H1 (cell line): ENCODE results near the gene WDR37. TPM values are rescaled to one million over a fixed set of nuclear protein-coding genes. Genes with fewer than 3 reads are reported as not detected.

Experiments
- CTCF ChIA-PET: fragments of 300-600 bp; sonication (Branson Sonifier 250); formaldehyde crosslinking; loops from one replicate; lab custom pipeline; 2021; ENCODE audit not compliant: partially characterized antibody; lab: Charles Lee
- POLR2A ChIA-PET: fragments of 300-600 bp; sonication (Branson Sonifier 250); formaldehyde crosslinking; loops from one replicate; lab custom pipeline; 2021; ENCODE audit warnings: inconsistent platforms; ENCODE audit not compliant: partially characterized antibody; lab: Charles Lee
- DNase-seq, 2 experiments: peaks; one replicate each; pipeline versions ENCODE4 v3.0.0 to v3.0.0-alpha.2; 2010 to 2022; ENCODE audit warnings: low spot score in 2 of 2, low read depth in 1 of 2, mixed read lengths in 1 of 2
- FAIRE-seq: peaks from 2 replicates; lab custom pipeline; 2011; peaks lifted over from hg19 to GRCh38; lab: Jason Lieb, UNC
- H2AFZ ChIP-seq: 2 replicates; pipeline ENCODE4 v1.8.1; 2012; ENCODE audit warnings: low read length, inconsistent platforms
- H2AK5ac ChIP-seq: 2 replicates; pipeline ENCODE4 v1.6.1; 2013; ENCODE audit warnings: low read depth, low read length
- H2BK120ac ChIP-seq: replicated peaks from 2 replicates; pipeline ENCODE3; 2013; ENCODE audit warnings: low read depth, low read length, inconsistent platforms
- H2BK12ac ChIP-seq: 2 replicates; pipeline ENCODE4 v1.6.1; 2013; ENCODE audit warnings: low read depth, low read length
- H2BK15ac ChIP-seq: 2 replicates; pipeline ENCODE4 v1.6.1; 2013; ENCODE audit warnings: low read length
- H2BK20ac ChIP-seq: 2 replicates; pipeline ENCODE4 v1.6.1; 2013; ENCODE audit warnings: low read length
- H2BK5ac ChIP-seq: 2 replicates; pipeline ENCODE4 v1.6.1; 2013; ENCODE audit warnings: low read depth, low read length
- H3K14ac ChIP-seq: 2 replicates; pipeline ENCODE4 v1.6.1; 2013; ENCODE audit warnings: inconsistent platforms; ENCODE audit not compliant: insufficient read length
- H3K18ac ChIP-seq: 2 replicates; pipeline ENCODE4 v1.6.1; 2013; ENCODE audit warnings: low read length; ENCODE audit errors: extremely low read depth
- H3K23ac ChIP-seq: 2 replicates; pipeline ENCODE4 v1.6.1; 2013; ENCODE audit warnings: inconsistent platforms; ENCODE audit not compliant: insufficient read length
- H3K23me2 ChIP-seq: 2 replicates; pipeline ENCODE4 v1.6.1; 2013; ENCODE audit warnings: low read depth, low read length
- H3K27ac ChIP-seq: 2 replicates; pipeline ENCODE4 v1.6.1; 2011; ENCODE audit warnings: low read depth, low read length, inconsistent platforms
- H3K27me3 ChIP-seq, 4 experiments: replicated peaks in 1 of 4; 1 replicate in 1 of 4; 2 replicates in 3 of 4; pipeline versions ENCODE4 v1.6.1 to v1.8.1; 2011 to 2013; ENCODE audit warnings: low read length in 3 of 4, mild to moderate bottlenecking in 3 of 4, inconsistent platforms in 2 of 4, mixed read lengths in 2 of 4, moderate library complexity in 1 of 4; ENCODE audit not compliant: control insufficient read depth in 3 of 4, insufficient read depth in 3 of 4; ENCODE audit errors: extremely low read depth in 1 of 4
- H3K36me3 ChIP-seq, 4 experiments: 2 replicates each; pipeline versions ENCODE4 v1.6.1 to v1.8.1; 2011 to 2013; ENCODE audit warnings: mild to moderate bottlenecking in 4 of 4, low read length in 3 of 4, moderate library complexity in 2 of 4, control low read depth in 1 of 4, inconsistent platforms in 1 of 4; ENCODE audit not compliant: insufficient read depth in 4 of 4, control insufficient read depth in 2 of 4
- H3K4ac ChIP-seq: replicated peaks from 2 replicates; pipeline ENCODE3; 2013; ENCODE audit warnings: low read length, low read depth, mixed read lengths, inconsistent platforms; ENCODE audit not compliant: insufficient read length
- H3K4me1 ChIP-seq, 4 experiments: replicated peaks in 1 of 4; 1 replicate in 1 of 4; 2 replicates in 3 of 4; pipeline versions ENCODE4 v1.6.1 to v1.8.1; 2011 to 2013; ENCODE audit warnings: low read length in 3 of 4, inconsistent platforms in 2 of 4, mixed read lengths in 1 of 4; ENCODE audit not compliant: insufficient read depth in 4 of 4, control insufficient read depth in 3 of 4
- H3K4me2 ChIP-seq, 2 experiments: 2 replicates each; pipeline versions ENCODE4 v1.6.1 to v1.8.1; 2011 to 2013; ENCODE audit warnings: low read depth in 2 of 2, low read length in 2 of 2, control low read depth in 1 of 2, inconsistent platforms in 1 of 2, mild to moderate bottlenecking in 1 of 2; ENCODE audit not compliant: insufficient read depth in 1 of 2
- H3K4me3 ChIP-seq, 4 experiments: fragments of 200-600, 300-600 bp in 1 of 4; sonication (generic), shearing (Covaris generic), sonication (Bioruptor Twin) in 1 of 4; 2 replicates each; pipeline versions ENCODE4 v1.5.1 to v1.8.1; 2011 to 2016; ENCODE audit warnings: low read length in 4 of 4, low read depth in 3 of 4, control low read depth in 2 of 4, inconsistent platforms in 2 of 4, mild to moderate bottlenecking in 2 of 4, mixed read lengths in 1 of 4, moderate library complexity in 1 of 4; ENCODE audit not compliant: insufficient read depth in 2 of 4; ENCODE audit errors: extremely low read depth in 1 of 4
- H3K56ac ChIP-seq: replicated peaks from 2 replicates; pipeline ENCODE3; 2013; ENCODE audit warnings: low read depth, mild to moderate bottlenecking, mixed read lengths, low read length, inconsistent platforms; ENCODE audit not compliant: insufficient read length
- H3K79me1 ChIP-seq: 2 replicates; pipeline ENCODE4 v1.6.1; 2013; ENCODE audit warnings: low read depth, low read length, control low read depth
- H3K79me2 ChIP-seq, 2 experiments: 2 replicates each; pipeline versions ENCODE4 v1.6.1 to v1.8.1; 2012 to 2013; ENCODE audit warnings: low read length in 2 of 2, mild to moderate bottlenecking in 2 of 2, inconsistent platforms in 1 of 2; ENCODE audit not compliant: insufficient read depth in 2 of 2, control insufficient read depth in 1 of 2
- H3K9ac ChIP-seq, 4 experiments: replicated peaks in 1 of 4; 1 replicate in 1 of 4; 2 replicates in 3 of 4; pipeline versions ENCODE4 v1.6.1 to v1.8.1; 2011 to 2013; ENCODE audit warnings: low read depth in 3 of 4, low read length in 3 of 4, control low read depth in 2 of 4, mild to moderate bottlenecking in 2 of 4, moderate library complexity in 2 of 4, inconsistent platforms in 1 of 4; ENCODE audit errors: extremely low read depth in 1 of 4
- H3K9me3 ChIP-seq, 2 experiments: 2 replicates each; pipeline versions ENCODE4 v1.6.1 to v1.8.1; 2012 to 2013; ENCODE audit warnings: mild to moderate bottlenecking in 2 of 2, moderate library complexity in 2 of 2, control low read depth in 1 of 2, inconsistent platforms in 1 of 2, low read depth in 1 of 2, low read length in 1 of 2, mixed read lengths in 1 of 2; ENCODE audit not compliant: insufficient read depth in 2 of 2
- H4K20me1 ChIP-seq, 2 experiments: replicated peaks in 1 of 2; 2 replicates each; pipeline versions ENCODE3 to v1.8.1; 2011 to 2013; ENCODE audit warnings: inconsistent platforms in 2 of 2, low read length in 2 of 2, mild to moderate bottlenecking in 1 of 2; ENCODE audit not compliant: insufficient read depth in 2 of 2, control insufficient read depth in 1 of 2
- H4K5ac ChIP-seq: 2 replicates; pipeline ENCODE4 v1.6.1; 2013; ENCODE audit warnings: low read length, low read depth, mixed read lengths, inconsistent platforms; ENCODE audit not compliant: insufficient read length
- H4K8ac ChIP-seq: 2 replicates; pipeline ENCODE4 v1.8.0; 2013; ENCODE audit warnings: mild to moderate bottlenecking, moderate library complexity, low read length, inconsistent platforms; ENCODE audit not compliant: insufficient read depth; ENCODE audit errors: extremely low read depth
- H4K91ac ChIP-seq: replicated peaks from 2 replicates; pipeline ENCODE3; 2013; ENCODE audit warnings: low read length, mixed read lengths, inconsistent platforms; ENCODE audit not compliant: insufficient read length
- ASH2L ChIP-seq: fragments of 200-600, 300-600 bp; sonication (generic); IDR thresholded peaks from one replicate; pipeline ENCODE4 v1.7.1; 2017; ENCODE audit warnings: low read length
- BACH1 ChIP-seq: IDR thresholded peaks from 2 replicates; pipeline ENCODE4 v1.6.1; 2012; ENCODE audit warnings: low read length, improper control_type of control experiment
- BRCA1 ChIP-seq: IDR thresholded peaks from 2 replicates; pipeline ENCODE4 v1.6.1; 2012; ENCODE audit warnings: low read depth, low read length, improper control_type of control experiment
- JUND ChIP-seq: IDR thresholded peaks from 2 replicates; pipeline ENCODE4 v1.6.1; 2011; ENCODE audit warnings: mild to moderate bottlenecking, improper control_type of control experiment, low read length
- RAD21 ChIP-seq, 2 experiments: IDR thresholded peaks in 1 of 2; conservative IDR thresholded peaks in 1 of 2; 2 replicates each; pipeline ENCODE4 v1.6.1; 2011; ENCODE audit warnings: low read depth in 2 of 2, low read length in 2 of 2, improper control_type of control experiment in 1 of 2, inconsistent platforms in 1 of 2, mild to moderate bottlenecking in 1 of 2, moderate library complexity in 1 of 2
- SP4 ChIP-seq: IDR thresholded peaks from 2 replicates; pipeline ENCODE4 v1.6.1; 2012; ENCODE audit warnings: low read length, inconsistent platforms
- WGBS, 2 experiments: shearing (Covaris generic) in 1 of 2; methylation state at CpG; one replicate each; pipeline versions ENCODE4 v1.1.6 to v1.1.7; 2013 to 2015; ENCODE audit warnings: low lambda C conversion rate in 2 of 2, mixed read lengths in 2 of 2, inconsistent platforms in 1 of 2, low coverage in 1 of 2, missing lambda C conversion rate in 1 of 2; ENCODE audit not compliant: insufficient replicate concordance in 2 of 2, insufficient coverage in 1 of 2, insufficient read length in 1 of 2; ENCODE audit errors: extremely low coverage in 1 of 2, missing lambda C conversion rate in 1 of 2; 5-methylcytosine and 5-hydroxymethylcytosine counted together
- polyA plus RNA-seq, 7 experiments: library from polyadenylated mRNA; depleted of rRNA in 3 of 7; stranded (reverse) in 5 of 7; unstranded in 2 of 7; fragments of >200 nt in 5 of 7; fragments of 200-250 nt in 2 of 7; gene quantifications; 1 replicate in 5 of 7; 2 replicates in 1 of 7; 4 replicates in 1 of 7; pipeline versions ENCODE4 v1.2.1 to v1.2.3, GENCODE V29; 2011 to 2013; ENCODE audit warnings: missing spikeins in 2 of 7, mixed read lengths in 2 of 7
- total RNA-seq: library from RNA; stranded (reverse); fragmentation: NEBNext Ultra II Directional; extraction: Animal tissue kit (Norgen Biotek cat#: 25700); gene quantifications from 2 replicates; pipeline ENCODE4 v1.2.1, GENCODE V29; 2021

Gene WDR37
- total and polyA plus RNA-seq, 2 of the 8 experiments (the other 6 are each of a cell fraction or from before 2014, with no cell fraction given): 9.6 to 12.0 TPM

DNA sequence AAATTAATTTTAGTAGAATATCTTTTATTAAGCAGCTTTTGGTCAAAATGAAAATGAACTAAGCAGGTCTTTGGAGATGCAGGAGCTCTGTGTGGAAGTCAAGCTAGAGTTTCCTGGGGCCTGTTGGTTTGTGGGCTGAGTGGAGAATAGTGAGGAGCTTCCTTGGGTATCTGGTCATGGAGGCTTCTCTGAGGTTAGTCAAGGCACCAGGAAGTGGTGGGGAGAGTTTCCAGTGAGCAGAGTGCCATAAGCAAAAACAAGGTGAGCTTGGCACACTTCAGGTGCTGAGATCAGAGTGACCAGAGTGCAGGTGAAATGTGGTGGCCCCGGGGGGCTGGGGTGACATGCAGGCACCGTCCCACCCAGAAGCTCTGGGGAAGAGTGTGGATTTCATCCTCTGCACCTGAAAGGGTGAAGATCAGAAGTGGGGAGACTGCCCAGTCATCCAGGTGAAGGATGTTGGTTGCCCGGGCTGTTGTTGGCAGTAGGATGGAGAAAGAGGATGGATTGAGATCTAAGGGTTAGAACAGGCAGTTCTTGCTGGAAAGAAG is 77.4 kb downstream of the WDR37 start:
- H3K18ac ChIP-seq: no peak overlapping the region
- H3K4ac ChIP-seq: no peak overlapping the region
- H2BK5ac ChIP-seq: no peak overlapping the region
- CTCF ChIA-PET: interaction anchor here (0.9 kb wide), 1 partner anchor 25 kb away, joined by 3 read pairs; no protein-coding TSS in a partner anchor
- H3K4me3 ChIP-seq: no peak overlapping the region
- TF ChIP-seq BRCA1 (no peak), BACH1 (no peak), RAD21 (IDR thresholded peaks at IDR 0.05 in 1 of 2, conservative IDR thresholded peaks at IDR 0.05 in 1 of 2; ENCODE audit: low read depth in 2 of 2, low read length in 2 of 2) (no peak), ASH2L (no peak), JUND (no peak), SP4 (no peak)
- no peak overlapping the region for H3K27ac ChIP-seq
- no peak overlapping the region for H3K23ac ChIP-seq
- no peak overlapping the region for H2BK15ac ChIP-seq
- no peaks in the 10 kb centered on the region; a peak in 2 of 7 replicates for H3K4me1 ChIP-seq
- no peak overlapping the region for H3K9ac ChIP-seq
- no peaks in the 10 kb centered on the region for H3K79me1 ChIP-seq
- FAIRE-seq (no peak), DNase-seq (peak in 1 of 2 experiments; percentile 32)
- H4K5ac ChIP-seq: no peak overlapping the region
- H2BK120ac ChIP-seq: no peak overlapping the region
- H3K79me2 ChIP-seq: no peaks in the 10 kb centered on the region
- peaks cover 6 to 11% (median 8%) of the 10 kb centered on the region in 4 experiments; a peak in 5 of 8 replicates for H3K36me3 ChIP-seq
- H2AK5ac ChIP-seq: no peak overlapping the region
- H3K9me3 ChIP-seq: no peaks in the 10 kb centered on the region; a peak in 1 of 4 replicates
- H2BK12ac ChIP-seq: no peak overlapping the region
- H4K8ac ChIP-seq: no peak overlapping the region
- H4K91ac ChIP-seq: no peak overlapping the region
- no peak overlapping the region for H3K14ac ChIP-seq
- POLR2A ChIA-PET: no interaction called here
- no peak overlapping the region for H3K4me2 ChIP-seq
- no peak overlapping the region for H3K56ac ChIP-seq
- WGBS, 2 experiments: 95% methylated on average over 3 of the region's 3 CpGs; no CpG with 5 or more reads in 1 of the 2 experiments
- no peaks in the 10 kb centered on the region for H3K27me3 ChIP-seq
- H3K23me2 ChIP-seq: no peaks in the 10 kb centered on the region
- H2BK20ac ChIP-seq: no peak overlapping the region
- no peaks in the 10 kb centered on the region for H4K20me1 ChIP-seq
- no peak overlapping the region for H2AFZ ChIP-seq
